Heart left ventricle (tissue), 16 donors: ENCODE data around the gene CCDC188. TPM values are rescaled to one million over a fixed set of nuclear protein-coding genes. Genes with fewer than 3 reads are reported as not detected.

Experiments used
- ATAC-seq, 4 donors: fragments of 200-7000 bp; cut with Tn5 transposase; one replicate each; pipeline ENCODE4 v1.9.1; 2020 to 2022; ENCODE audit warnings: moderate library complexity in 4 of 4, mild to moderate bottlenecking in 3 of 4, moderate number of reproducible peaks in 1 of 4
- DNase-seq, 5 donors: peaks; one replicate each; pipeline ENCODE4 v3.0.0-alpha.2; 2020
- H3K27ac ChIP-seq, 12 donors: fragments of 200-600 bp; sonication (generic) in 4 of 12; one replicate each; pipeline versions ENCODE4 v1.5.0 to v1.8.0; 2016 to 2022; ENCODE audit warnings: mild to moderate bottlenecking in 2 of 12
- H3K27me3 ChIP-seq, 9 donors: fragments of 200-600 bp; sonication (generic) in 2 of 9; one replicate each; pipeline versions ENCODE4 v1.5.1 to v1.8.0; 2016 to 2022; ENCODE audit warnings: mild to moderate bottlenecking in 3 of 9
- H3K36me3 ChIP-seq, 9 donors: fragments of 200-600 bp; sonication (generic) in 2 of 9; one replicate each; pipeline versions ENCODE4 v1.5.0 to v1.8.0; 2018 to 2022; ENCODE audit warnings: mild to moderate bottlenecking in 2 of 9
- H3K4me1 ChIP-seq, 12 donors: fragments of 200-600 bp; sonication (generic) in 4 of 12; one replicate each; pipeline versions ENCODE4 v1.5.0 to v1.8.0; 2016 to 2022; ENCODE audit warnings: mild to moderate bottlenecking in 3 of 12
- H3K4me3 ChIP-seq, 12 donors: fragments of 200-600 bp; sonication (generic) in 4 of 12; one replicate each; pipeline versions ENCODE4 v1.5.0 to v1.8.0; 2017 to 2022; ENCODE audit warnings: mild to moderate bottlenecking in 9 of 12, moderate library complexity in 4 of 12
- H3K9me3 ChIP-seq, 12 donors: fragments of 200-600 bp; sonication (generic) in 4 of 12; one replicate each; pipeline versions ENCODE4 v1.5.0 to v1.8.0; 2016 to 2022; ENCODE audit warnings: mild to moderate bottlenecking in 1 of 12
- POLR2A ChIP-seq, 2 donors: fragments of 450-650 bp; IDR thresholded peaks; one replicate each; pipeline ENCODE4 v1.6.1; 2017; ENCODE audit warnings: antibody characterized with exemption in 2 of 2, mild to moderate bottlenecking in 2 of 2, moderate library complexity in 2 of 2
- WGBS, 4 donors: extraction: QIAGEN DNeasy Blood & Tissue Kit in 2 of 4; methylation state at CpG; one replicate each; pipeline versions ENCODE4 v1.1.5 to v1.1.7; 2013 to 2018; 5-methylcytosine and 5-hydroxymethylcytosine counted together
- intact Hi-C, 10 donors: fragments of 100-400 bp; cut with DNase I; formaldehyde crosslinking; loops; one replicate each; pipeline versions ENCODE4 v1.11.1 to v1.14.2; 2022
- polyA plus RNA-seq, 2 donors: library from polyadenylated mRNA; stranded (reverse); fragments of 200-250 nt; gene quantifications; one replicate each; pipeline ENCODE4 v1.2.3, GENCODE V29; 2013
- total RNA-seq, 9 donors: library from RNA; depleted of rRNA in 2 of 9; stranded (reverse); fragments of >200 nt in 2 of 9; fragmentation: NEBNext Ultra II Directional in 3 of 9; extraction: Animal tissue kit (Norgen Biotek cat#: 25700) in 3 of 9; gene quantifications; one replicate each; pipeline versions ENCODE4 v1.1.0 to v1.2.4, GENCODE V29; 2016 to 2023
- TF ChIP-seq, protein P1 (sequence below), 12 donors: fragments of 200-600 bp; sonication (generic) in 4 of 12; IDR thresholded peaks; one replicate each; pipeline versions ENCODE4 v1.5.0 to v1.8.0; 2018 to 2022; ENCODE audit warnings: antibody characterized with exemption in 12 of 12, mild to moderate bottlenecking in 5 of 12
- donor health status: ischemic (EF 13 %, LVEDD 7.1; RV severe dilation, severe dysfunction).
- donor health status: healthy with polysubstance abuse.
- donor health status: DM: no; HTN: yes; CAD: no.
- donor health status: DM: no; HTN: no; CAD: no.
- donor health status: ischemic (EF 25% LVEDD 6.9; RV normal size, moderate dysfunction).
- donor health status: ischemic (EF 25% LVEDD 5.7; RV mildly dilated, moderate dysfunction).
- donor health status: healthy.
- donor health status: DM: yes; HTN: yes; CAD: no.
- donor health status: ischemic (EF 35%, LVEDD 5.7; RV mildly dilated, moderate dysfunction).
- donor health status: nonischemic (EF 11% LVEDD 7.7; RV severe dilation, severe dysfunction).
- donor health status: DM: yes; HTN: yes; CAD: no.
- donor health status: PGD.
- donor health status: ischemic (EF 29% LVEDD 5.4; RV normal size, mild dysfunction).
- donor health status: nonischemic (EF 23%, LVEDD 6.1; RV moderate dilation, normal function).

Gene CCDC188
- total and polyA plus RNA-seq, 11 donors: 0.17 to 1.0 (median 0.50) TPM; not detected in 4

DNA sequence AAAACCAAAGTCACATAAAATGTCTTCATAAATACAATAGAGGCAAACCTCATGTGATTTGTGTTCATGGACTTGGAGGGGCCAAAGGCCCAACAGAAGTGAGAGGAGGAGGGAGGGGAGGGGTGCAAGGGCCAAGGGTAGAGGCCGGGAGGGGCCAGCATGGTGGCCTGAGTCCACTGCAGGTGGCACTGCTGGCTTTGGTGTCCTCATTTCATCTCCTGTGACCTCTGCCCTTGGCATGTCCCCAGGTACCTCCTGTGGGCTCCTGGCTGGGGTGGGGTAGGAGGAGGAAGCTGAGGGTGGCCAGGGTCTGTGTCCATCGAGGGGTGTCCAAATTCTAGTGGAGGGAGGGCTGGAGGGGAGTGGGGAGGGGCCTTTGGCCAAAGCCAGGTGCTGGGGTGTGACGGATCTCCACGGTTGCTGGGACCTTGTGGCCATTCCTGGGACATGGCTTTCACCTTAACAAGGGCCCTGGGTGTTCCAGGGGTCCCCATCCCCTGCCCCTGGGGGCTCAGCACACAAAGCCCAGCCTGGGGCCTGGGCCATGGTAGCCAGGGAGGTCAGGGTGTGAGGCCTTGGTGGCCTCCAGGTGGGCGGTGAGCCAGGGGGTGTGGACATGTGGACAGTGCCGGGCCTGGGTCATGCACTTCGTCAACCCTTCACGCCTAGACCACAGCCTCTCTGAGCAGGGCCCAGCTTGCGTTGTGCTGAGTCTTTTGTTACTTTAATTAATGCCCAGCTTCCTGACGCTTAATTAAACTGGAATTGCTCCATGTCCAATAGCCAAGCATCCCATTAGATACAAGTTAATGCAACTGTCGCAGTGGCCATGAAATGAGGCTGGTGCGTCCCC is 20.7 kb upstream of the CCDC188 start:
- TF ChIP-seq, protein P1, sequence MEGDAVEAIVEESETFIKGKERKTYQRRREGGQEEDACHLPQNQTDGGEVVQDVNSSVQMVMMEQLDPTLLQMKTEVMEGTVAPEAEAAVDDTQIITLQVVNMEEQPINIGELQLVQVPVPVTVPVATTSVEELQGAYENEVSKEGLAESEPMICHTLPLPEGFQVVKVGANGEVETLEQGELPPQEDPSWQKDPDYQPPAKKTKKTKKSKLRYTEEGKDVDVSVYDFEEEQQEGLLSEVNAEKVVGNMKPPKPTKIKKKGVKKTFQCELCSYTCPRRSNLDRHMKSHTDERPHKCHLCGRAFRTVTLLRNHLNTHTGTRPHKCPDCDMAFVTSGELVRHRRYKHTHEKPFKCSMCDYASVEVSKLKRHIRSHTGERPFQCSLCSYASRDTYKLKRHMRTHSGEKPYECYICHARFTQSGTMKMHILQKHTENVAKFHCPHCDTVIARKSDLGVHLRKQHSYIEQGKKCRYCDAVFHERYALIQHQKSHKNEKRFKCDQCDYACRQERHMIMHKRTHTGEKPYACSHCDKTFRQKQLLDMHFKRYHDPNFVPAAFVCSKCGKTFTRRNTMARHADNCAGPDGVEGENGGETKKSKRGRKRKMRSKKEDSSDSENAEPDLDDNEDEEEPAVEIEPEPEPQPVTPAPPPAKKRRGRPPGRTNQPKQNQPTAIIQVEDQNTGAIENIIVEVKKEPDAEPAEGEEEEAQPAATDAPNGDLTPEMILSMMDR (IDR thresholded peaks at IDR 0.05): no peak
- TF ChIP-seq POLR2A (IDR thresholded peaks at IDR 0.05): no peak

GRCh38 chr22:20170170-20170569 is 19.3 kb upstream of the CCDC188 start:
- H3K27me3 ChIP-seq: no peaks in the 10 kb centered on the region
- intact Hi-C loops: loop anchor here in 2 of 10 donors (5.0 to 10.0 kb wide), 2 partner anchors 95 to 97 kb away; partner anchors contain the start of gene RTN4R (in 2 of the 2)
- TF ChIP-seq, protein P1 (IDR thresholded peaks at IDR 0.05): no peak
- no peak for TF ChIP-seq POLR2A (IDR thresholded peaks at IDR 0.05)
- no peak overlapping the region for H3K4me3 ChIP-seq
- 83 to 93% (median 92%) methylated on average over 9 to 13 of the region's 13 CpGs for WGBS, 4 donors
- no peak overlapping the region for H3K27ac ChIP-seq
- no peaks in the 10 kb centered on the region for H3K4me1 ChIP-seq
- no peak for DNase-seq
- H3K9me3 ChIP-seq: no peaks in the 10 kb centered on the region
- no peak for ATAC-seq
- H3K36me3 ChIP-seq: no peaks in the 10 kb centered on the region

More for the DNA sequence above, 20.7 kb upstream of the CCDC188 start:
- intact Hi-C loops: loop anchor here in 2 of 10 donors (5.0 to 10.0 kb wide), 2 partner anchors 93 to 96 kb away; partner anchors contain the start of gene RTN4R (in 2 of the 2)
- ATAC-seq (no peak), DNase-seq (no peak)
- Histone ChIP-seq H3K9me3 (no peaks in the 10 kb centered on the region), H3K4me1 (no peaks in the 10 kb centered on the region), H3K36me3 (no peaks in the 10 kb centered on the region), H3K4me3 (no peak overlapping the region), H3K27me3 (no peaks in the 10 kb centered on the region), H3K27ac (no peak overlapping the region)
- WGBS, 4 donors: 82 to 89% (median 85%) methylated on average over 10 to 12 of the region's 12 CpGs

- Histone ChIP-seq H3K36me3 (no peaks in the 10 kb centered on the region), H3K27me3 (no peaks in the 10 kb centered on the region), H3K9me3 (no peaks in the 10 kb centered on the region), H3K27ac (no peak overlapping the region), H3K4me3 (no peak overlapping the region), H3K4me1 (no peaks in the 10 kb centered on the region)
- ATAC-seq: no peak
- DNase-seq: no peak
- intact Hi-C loops: no loop called here
- WGBS, 4 donors: 75 to 84% (median 79%) methylated on average over 9 to 10 of the region's 10 CpGs
- TF ChIP-seq, protein P1 (IDR thresholded peaks at IDR 0.05): no peak
- TF ChIP-seq POLR2A (IDR thresholded peaks at IDR 0.05): no peak
Observed at GRCh38 chr22:20169253-20169822, 18.5 kb upstream of the CCDC188 start.

GRCh38 chr22:20167643-20168322 is 16.9 kb upstream of the CCDC188 start:
- TF ChIP-seq POLR2A (IDR thresholded peaks at IDR 0.05): no peak
- TF ChIP-seq, protein P1 (IDR thresholded peaks at IDR 0.05): no peak
- Histone ChIP-seq H3K4me1 (no peaks in the 10 kb centered on the region), H3K27ac (no peak overlapping the region), H3K36me3 (no peaks in the 10 kb centered on the region), H3K27me3 (no peaks in the 10 kb centered on the region), H3K9me3 (no peaks in the 10 kb centered on the region), H3K4me3 (no peak overlapping the region)
- 70 to 81% (median 78%) methylated on average over 7 to 19 of the region's 19 CpGs for WGBS, 4 donors
- ATAC-seq: no peak
- DNase-seq: no peak
- intact Hi-C loops: no loop called here
